GM08714 (cell line): ENCODE results near the gene CEP120.
"Not testable (repeated sequence)": the region's sequence is repeated elsewhere in the genome, so short reads cannot be mapped to it uniquely, and the experiment has no call there.

Experiments used
- H3K4me3 ChIP-seq: fragments of 200-500 bp; sonication (Bioruptor generic); 2 replicates; pipeline ENCODE4 v1.5.1; 2014; ENCODE audit warnings: mild to moderate bottlenecking, low read length, inconsistent platforms
- ZNF274 ChIP-seq: IDR thresholded peaks from 2 replicates; pipeline ENCODE4 v1.6.1; 2012; ENCODE audit warnings: mild to moderate bottlenecking, low read depth, low read length

CEP120 gene

DNA sequence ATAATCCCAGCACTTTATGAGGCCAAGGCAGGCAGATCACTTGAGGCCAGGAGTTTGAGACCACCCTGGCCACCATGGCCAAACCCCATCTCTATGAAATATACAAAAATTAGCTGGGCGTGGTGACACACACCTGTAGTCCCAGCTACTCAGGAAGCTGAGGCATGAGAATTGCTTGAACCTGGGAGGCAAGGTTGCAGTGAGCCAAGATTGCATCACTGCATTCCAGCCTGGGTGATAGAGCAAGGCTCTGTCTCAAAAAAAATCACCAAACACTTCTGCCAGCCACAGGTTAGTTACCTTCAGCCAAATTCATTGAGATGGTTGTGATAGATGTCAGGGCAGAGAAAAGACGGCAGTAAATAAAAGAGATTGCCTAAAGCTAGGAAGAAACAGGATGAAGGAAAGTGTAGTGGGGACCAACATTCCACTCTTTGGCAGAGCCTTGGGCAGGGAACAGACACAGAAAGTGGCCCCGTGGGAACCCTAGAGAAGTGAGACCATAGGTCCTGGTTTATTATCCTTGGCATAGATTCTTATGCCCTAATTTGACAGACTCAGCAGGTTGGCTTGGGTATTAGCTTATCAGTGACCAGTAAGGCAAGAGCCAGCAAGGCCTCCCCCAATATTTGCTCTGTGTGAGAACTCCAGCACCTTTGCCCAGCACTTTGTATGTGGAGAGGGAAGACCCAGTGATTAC lies 5.5 kb upstream of the CEP120 start:
- TF ChIP-seq ZNF274, result no peak
- no peak overlapping the region for H3K4me3 ChIP-seq

- TF ChIP-seq ZNF274, result no peak
Measured at GRCh38 chr5:123427281-123427680, 4.1 kb upstream of the CEP120 start.

DNA sequence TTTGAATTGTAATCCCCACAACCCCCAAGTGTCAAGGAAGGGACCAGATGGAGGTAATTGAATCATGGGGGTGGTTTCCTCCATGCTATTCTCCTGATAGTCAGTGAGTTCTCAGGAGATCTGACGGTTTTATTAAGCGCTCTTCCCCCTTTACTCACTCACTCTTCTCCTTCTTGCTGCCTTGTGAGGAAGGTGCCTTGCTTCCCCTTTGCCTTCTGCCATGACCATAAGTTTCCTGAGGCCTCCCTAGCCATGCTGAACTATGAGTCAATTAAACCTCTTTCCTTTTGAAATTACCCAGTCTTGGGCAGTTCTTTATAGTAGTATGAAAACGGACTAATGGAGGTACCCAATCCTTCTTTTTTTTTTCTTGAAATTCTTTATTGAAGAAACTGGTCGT lies 2.2 kb upstream of the CEP120 start:
- no peak for TF ChIP-seq ZNF274
- no peak overlapping the region for H3K4me3 ChIP-seq

More at GRCh38 chr5:123427281-123427680, 4.1 kb upstream of the CEP120 start:
- no peak overlapping the region for H3K4me3 ChIP-seq

DNA sequence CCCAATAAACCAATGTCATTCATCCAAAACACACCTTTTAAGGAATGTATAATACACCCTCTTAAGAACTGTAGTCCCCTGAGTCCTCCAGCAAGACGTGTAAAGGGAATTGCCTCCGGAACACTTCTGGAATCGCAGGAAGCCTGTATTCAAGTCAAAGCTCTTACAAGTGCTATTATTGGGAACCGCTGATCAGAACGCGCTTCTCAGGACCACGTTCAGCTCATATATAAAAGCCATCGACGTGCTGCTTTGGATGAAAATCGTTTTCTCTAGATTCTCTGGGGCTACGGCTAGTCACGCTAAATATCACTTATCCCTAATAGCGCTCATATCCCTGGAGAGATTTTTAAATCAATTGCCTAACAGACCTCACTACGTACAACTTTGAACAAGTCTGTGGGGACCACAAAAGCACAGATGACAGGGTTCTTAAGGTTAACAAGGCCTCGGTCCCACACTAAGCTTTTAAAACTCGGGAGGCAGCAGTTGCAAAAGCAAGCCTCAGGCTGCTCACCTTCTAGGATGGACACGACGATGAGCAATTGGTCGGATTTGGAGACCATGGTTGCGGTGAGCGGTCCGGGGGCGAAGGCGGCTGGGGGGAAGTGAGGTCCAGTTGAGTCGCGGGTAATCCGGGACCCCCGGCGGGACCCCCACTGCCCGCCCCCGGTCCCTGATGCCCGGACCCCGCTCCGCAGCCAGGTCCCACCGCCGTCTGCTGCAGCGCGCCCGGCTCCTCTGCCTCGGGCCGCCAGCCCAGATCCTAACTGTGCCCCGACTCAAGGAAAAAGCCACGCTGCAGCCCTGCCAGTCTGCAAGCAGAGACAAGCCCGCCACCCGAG lies 548 bp downstream of the CEP120 start:
- H3K4me3 ChIP-seq, result peak overlapping the region; percentile 99
- no peak for TF ChIP-seq ZNF274

- H3K4me3 ChIP-seq, result peak overlapping the region; percentile 99
- no peak for TF ChIP-seq ZNF274
Measured at GRCh38 chr5:123421773-123422172, 1.4 kb downstream of the CEP120 start.

DNA sequence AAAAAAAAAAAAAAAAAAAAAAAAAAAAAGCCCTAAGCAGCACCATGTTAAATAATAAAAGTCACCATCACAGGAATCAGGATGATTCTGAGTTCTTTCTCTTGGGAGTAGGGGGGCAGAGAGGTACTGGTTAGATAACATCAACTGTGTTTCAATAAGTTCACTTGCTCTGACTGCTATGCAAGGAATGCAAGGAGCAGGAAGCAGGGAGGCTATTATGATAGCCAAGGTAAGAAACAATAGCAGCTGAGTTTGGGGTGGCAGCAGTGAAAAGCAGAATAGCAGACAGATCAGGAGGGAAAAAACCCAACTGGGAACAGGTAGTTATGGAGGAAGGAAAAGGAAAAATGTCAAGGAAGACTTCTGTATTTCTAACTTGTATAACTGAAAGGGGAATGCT lies 8.2 kb downstream of the CEP120 start:
- H3K4me3 ChIP-seq, result no peak overlapping the region
- TF ChIP-seq ZNF274, result no peak

DNA sequence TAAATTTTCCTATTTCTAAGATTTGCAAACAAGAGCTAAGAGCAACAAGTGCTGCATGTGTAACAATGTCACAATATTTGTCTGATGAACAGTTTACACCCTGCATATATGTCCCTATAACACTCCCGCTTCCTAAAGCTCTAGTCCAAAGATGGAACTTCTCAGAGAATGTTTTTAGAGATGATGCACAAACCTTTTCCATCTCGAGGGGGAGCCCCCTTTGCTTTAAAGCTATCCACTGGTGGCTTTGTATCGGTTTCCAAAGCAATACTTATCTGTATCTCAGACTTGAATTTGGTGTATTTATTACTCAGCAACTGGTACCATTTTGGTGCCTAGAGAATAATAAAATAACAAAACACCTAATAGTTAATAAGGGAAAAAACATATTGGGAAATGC lies 11.0 kb downstream of the CEP120 start:
- no peak overlapping the region for H3K4me3 ChIP-seq
- no peak for TF ChIP-seq ZNF274

- H3K4me3 ChIP-seq, result not testable (repeated sequence)
Measured at GRCh38 chr5:123401999-123402398, 21.2 kb downstream of the CEP120 start.

GRCh38 chr5:123401320-123401719 lies 21.9 kb downstream of the CEP120 start:
- no peak for TF ChIP-seq ZNF274
- H3K4me3 ChIP-seq, result no peak overlapping the region

GRCh38 chr5:123400870-123401291 lies 22.3 kb downstream of the CEP120 start:
- H3K4me3 ChIP-seq, result not testable (repeated sequence)

DNA sequence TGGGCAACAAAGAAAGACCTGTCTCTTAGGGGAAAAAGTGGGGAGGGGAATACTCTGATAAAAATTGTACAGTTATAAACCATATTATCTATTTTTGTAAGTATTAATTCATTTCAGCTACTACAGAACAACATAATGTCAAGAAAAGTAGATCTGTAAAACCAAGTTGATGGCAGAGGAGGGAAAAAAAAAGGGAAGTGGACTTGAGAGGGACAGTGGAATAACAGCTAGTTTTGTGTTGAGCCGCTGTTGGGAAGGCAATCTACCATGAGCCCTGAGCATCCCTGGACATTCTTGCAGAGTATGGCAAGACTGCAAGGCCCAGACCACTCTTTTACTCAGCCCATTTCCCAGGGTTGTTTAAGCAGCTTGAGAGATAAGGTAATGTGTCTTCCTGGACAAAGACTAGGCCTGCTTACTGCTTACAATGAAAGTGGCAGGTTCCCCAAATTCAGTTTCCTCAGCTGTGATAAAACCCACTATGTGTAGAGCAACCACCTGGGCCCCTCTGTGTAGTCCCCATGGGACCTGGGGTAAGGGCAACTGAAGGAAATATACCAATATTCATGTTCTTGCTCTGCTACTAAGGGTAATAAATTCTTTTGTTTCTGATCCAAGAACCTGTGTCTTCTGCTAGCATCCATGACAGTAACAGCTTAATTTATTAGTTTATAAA lies 25.0 kb downstream of the CEP120 start:
- H3K4me3 ChIP-seq, result no peak overlapping the region
- TF ChIP-seq ZNF274, result no peak

GRCh38 chr5:123397538-123397937 lies 25.7 kb downstream of the CEP120 start:
- TF ChIP-seq ZNF274, result no peak
- H3K4me3 ChIP-seq, result no peak overlapping the region

GRCh38 chr5:123391009-123391408 lies 32.2 kb downstream of the CEP120 start:
- no peak for TF ChIP-seq ZNF274
- no peak overlapping the region for H3K4me3 ChIP-seq

- no peak overlapping the region for H3K4me3 ChIP-seq
- TF ChIP-seq ZNF274, result no peak
Measured at GRCh38 chr5:123389794-123390193, 33.4 kb downstream of the CEP120 start.

DNA sequence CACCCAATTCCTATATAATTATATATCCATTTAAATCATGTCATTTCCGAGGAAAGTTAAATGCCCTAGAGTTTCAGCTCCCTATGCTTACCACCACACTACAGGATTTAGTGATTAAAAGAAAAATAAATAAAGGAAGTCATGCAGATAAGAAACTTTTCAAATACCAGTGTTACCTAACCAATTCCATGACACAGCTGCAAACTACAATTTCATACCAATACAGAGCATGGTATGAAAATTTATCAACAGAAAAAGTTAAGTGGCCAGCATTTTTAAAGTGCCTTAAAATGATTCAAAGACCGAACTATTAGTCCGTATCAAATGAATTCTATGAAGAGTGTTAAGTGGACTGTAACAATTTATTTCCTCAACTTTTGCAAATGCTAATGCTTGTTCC lies 35.9 kb downstream of the CEP120 start:
- no peak for TF ChIP-seq ZNF274
- H3K4me3 ChIP-seq, result no peak overlapping the region
